ENCODE measurements around the gene CIB2.

DNA sequence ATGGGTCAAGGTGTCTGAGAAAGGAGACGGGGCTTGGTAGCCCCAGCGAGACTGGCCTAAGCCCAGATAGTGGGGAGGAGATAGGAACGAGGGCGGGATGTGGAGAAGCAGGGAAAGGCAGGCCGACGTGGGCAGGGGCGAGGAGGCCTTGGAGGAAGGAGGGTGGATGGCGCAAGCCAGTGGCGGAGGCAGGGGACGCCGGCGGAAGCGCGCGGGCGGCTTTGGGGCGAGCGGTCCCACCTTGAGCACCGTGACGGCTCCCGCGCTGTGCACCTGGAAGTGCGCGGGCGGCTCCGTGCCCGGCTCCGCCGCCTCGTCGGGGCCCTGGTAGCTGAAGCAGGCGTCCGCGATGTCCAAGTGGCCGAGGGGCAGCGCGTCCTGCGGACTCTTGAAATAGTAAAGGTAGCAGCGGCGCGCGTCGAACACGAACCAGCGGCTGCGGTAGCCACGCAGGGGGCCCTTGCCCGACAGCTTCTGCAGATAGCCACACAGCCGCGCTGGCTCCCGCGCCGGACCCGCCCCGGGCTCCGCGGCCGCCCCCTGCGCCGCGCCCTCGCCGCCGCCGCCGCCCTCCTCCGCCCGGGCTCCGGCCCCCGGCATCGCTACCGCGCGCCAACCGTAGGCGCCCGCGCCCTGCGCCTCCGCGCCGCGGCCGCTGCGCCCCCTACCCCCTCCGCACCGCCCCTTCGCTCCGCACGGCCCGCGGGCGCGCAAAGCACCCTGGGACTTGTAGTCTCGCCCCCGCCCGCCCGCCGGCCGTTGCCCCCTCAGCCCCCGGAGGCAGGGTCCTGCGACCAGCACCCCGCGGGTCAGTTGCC lies 54.0 kb downstream of the CIB2 start, which contains the start of gene TBC1D2B:
- TF ChIP-seq, protein P1, sequence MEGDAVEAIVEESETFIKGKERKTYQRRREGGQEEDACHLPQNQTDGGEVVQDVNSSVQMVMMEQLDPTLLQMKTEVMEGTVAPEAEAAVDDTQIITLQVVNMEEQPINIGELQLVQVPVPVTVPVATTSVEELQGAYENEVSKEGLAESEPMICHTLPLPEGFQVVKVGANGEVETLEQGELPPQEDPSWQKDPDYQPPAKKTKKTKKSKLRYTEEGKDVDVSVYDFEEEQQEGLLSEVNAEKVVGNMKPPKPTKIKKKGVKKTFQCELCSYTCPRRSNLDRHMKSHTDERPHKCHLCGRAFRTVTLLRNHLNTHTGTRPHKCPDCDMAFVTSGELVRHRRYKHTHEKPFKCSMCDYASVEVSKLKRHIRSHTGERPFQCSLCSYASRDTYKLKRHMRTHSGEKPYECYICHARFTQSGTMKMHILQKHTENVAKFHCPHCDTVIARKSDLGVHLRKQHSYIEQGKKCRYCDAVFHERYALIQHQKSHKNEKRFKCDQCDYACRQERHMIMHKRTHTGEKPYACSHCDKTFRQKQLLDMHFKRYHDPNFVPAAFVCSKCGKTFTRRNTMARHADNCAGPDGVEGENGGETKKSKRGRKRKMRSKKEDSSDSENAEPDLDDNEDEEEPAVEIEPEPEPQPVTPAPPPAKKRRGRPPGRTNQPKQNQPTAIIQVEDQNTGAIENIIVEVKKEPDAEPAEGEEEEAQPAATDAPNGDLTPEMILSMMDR (IDR thresholded peaks at IDR 0.05): peak in 3 of 12 donors; percentile 1 to 23 (median 7)
- no peak for TF ChIP-seq POLR2A (IDR thresholded peaks at IDR 0.05)

All from heart left ventricle (tissue), 13 donors.